ENCODE measurements around the gene PLXDC2.

PLXDC2 gene

DNA sequence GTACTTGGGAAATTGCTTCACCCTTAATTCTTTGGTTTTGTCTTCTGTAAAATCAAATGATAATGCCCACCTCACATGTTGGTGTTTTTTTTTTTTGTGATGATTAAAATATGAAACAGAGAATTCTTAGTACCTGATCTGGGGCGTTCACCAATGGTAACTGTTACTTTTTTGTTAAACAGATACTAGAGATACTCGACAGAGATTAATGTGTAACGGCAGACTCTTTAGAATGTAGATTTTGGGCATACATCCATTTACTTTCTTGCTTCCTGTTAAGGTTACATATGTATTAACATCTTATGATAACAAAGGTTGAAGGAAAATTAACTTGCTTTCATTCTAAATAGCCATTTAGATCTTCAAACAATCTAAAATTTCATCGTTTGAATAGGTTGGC, 23.3 kb downstream of the PLXDC2 start:
- no peak for TF ChIP-seq CTCF (IDR thresholded peaks at IDR 0.05; ENCODE audit: extremely low read depth, missing control alignments)
- no peak for DNase-seq (ENCODE audit: low spot score)

GRCh38 chr10:19840776-19841175, 24.5 kb downstream of the PLXDC2 start:
- TF ChIP-seq CTCF (IDR thresholded peaks at IDR 0.05; ENCODE audit: extremely low read depth, missing control alignments), result no peak
- DNase-seq (ENCODE audit: low spot score), result no peak

DNA sequence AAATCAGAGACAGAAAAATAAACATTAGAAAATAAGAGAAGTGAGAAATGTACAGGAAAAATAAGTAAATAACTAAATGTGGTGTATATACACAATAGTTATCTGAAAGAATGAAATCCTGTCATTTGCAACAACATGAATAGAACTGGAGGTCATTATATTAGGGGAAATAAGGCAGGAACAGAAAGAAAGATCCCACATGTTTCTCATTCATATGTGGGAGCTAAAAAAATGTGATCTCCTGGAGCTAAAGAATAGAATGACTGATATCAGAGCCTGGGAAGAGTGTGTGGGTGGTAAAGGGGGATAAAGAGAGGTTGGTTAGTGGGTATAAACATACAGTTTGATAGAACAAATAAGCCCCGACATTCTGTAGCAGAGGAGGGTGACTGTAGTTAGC, 27.3 kb downstream of the PLXDC2 start:
- TF ChIP-seq CTCF (IDR thresholded peaks at IDR 0.05; ENCODE audit: extremely low read depth, missing control alignments), result no peak
- DNase-seq (ENCODE audit: low spot score), result no peak

GRCh38 chr10:19845503-19846368, 29.5 kb downstream of the PLXDC2 start:
- no peak for DNase-seq (ENCODE audit: low spot score)
- no peak for TF ChIP-seq CTCF (IDR thresholded peaks at IDR 0.05; ENCODE audit: extremely low read depth, missing control alignments)

DNA sequence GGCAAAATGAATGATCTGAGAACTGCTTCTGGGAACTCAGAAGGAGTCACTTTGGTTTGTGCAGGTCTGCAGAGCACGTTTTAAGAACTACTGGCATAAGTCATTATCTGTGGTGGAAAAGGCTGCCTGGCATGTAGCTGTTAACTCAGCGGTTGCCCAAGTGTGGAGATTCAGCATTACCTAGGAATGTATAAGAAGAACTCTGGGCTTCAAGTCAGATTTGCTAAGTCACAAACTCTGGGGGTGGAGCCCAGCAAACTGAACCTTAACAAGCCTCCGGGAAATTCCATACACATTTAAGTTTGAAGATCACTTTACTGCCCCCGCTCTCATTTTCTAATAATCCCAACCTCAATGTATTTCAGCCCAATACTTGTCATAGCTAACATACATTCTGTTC, 31.1 kb downstream of the PLXDC2 start:
- no peak for DNase-seq (ENCODE audit: low spot score)

DNA sequence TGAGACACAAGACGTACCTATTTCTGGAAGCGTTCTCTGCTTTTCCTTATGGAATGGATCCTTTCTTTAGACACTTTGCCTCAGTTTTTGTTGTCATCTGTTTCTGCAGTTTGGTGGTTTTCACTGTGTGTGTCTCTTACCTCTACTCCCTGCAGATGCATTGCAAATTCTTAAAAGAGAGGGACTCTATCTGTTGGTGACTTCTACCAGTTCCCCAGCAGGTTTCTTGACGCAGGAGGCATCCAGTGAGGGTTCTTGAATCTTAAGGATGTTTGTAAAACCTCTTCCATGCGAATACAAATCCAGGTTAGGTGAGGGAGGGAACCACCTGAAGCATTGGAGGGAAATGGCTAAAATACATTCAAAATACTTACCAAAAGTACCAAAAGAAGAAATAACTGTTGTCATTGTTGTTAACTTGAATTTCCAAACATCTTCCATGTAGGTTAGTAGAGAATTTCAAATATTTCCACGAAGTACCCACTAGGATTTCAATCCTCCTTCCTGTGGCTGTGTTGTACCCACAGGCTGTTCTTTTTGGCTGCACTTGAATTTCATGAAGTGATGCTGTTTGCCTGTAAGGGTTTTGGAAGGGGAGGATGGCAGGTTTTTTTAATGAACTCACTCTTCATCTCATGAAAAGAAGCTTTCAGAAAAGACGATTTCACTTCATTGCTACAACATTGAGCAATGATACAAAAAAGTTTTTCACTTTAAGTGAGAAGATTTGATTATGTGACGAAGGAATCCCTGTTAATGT, 32.2 kb downstream of the PLXDC2 start:
- TF ChIP-seq CTCF (IDR thresholded peaks at IDR 0.05; ENCODE audit: extremely low read depth, missing control alignments), result no peak
- DNase-seq (ENCODE audit: low spot score), result no peak

More for the DNA sequence above, 31.1 kb downstream of the PLXDC2 start:
- TF ChIP-seq CTCF (IDR thresholded peaks at IDR 0.05; ENCODE audit: extremely low read depth, missing control alignments), result no peak

DNA sequence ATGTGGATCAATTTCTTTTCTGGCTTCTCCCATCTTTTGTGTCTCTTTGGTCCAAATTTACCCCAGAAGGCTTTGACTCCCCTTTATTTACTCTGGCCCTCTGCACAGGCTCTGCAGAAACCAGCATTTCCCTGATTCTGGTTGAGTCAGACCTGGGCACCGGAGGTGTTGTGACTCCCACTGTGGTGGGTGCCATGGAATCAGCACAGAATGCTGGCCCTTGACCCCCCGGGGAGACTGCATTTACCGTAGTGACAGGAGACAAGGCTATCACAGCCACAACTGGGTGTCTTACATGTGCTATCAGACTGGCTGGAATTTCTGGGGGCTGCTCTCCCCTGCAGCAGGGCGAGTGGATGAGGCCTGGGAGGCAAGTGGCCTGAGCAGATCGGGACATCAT, 37.6 kb downstream of the PLXDC2 start:
- TF ChIP-seq CTCF (IDR thresholded peaks at IDR 0.05; ENCODE audit: extremely low read depth, missing control alignments), result no peak
- no peak for DNase-seq (ENCODE audit: low spot score)
